HG03378 (cell line): ENCODE data around the gene CLK3.
"Not testable (repeated sequence)": the region's sequence is repeated elsewhere in the genome, so short reads cannot be mapped to it uniquely, and the experiment has no call there.

Experiments
- ATAC-seq: cut with Tn5 transposase; IDR thresholded peaks from one replicate; pipeline ENCODE4 v1.9.1; 2021; ENCODE audit warnings: mild to moderate bottlenecking, moderate library complexity; ENCODE audit not compliant: unreplicated experiment

The CLK3 gene

DNA sequence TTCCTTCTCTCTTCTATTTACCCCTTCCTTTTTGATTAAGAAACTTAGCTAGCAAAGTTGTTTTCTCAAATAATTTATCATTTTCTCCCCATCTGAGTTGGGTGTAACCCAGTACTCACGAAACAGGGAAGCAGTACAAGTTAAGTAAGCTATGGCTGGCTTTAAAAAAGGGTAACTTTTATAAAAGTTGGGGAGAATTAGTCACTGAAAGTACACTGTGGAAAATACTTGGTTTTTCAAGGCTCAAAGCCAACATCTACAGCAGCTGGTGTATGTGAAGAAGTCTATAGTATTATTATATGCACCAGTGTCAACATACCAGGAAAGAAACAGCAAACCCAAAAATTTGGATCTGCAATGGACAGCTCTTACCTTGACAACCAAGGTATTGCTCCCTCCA lies 25.5 kb downstream of the CLK3 start:
- no peak for ATAC-seq

DNA sequence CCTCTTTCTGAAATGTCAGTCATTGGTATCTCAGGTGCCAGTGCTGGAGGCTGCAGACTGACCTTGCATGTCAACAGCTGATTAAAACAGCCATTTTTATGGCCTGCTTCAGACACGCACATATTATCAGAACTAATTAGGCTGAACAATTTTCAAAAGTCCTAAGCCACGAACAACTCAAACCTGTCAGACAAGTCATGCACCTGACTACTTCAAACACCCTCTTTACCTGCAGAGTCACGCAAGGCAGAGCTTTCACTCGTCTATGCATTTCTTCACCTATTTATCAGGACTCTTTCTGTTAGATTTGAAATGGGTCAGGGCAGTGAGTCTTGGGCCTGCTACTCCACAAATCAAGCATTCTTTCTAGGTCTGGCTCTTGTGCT lies 26.7 kb downstream of the CLK3 start:
- ATAC-seq, result no peak

DNA sequence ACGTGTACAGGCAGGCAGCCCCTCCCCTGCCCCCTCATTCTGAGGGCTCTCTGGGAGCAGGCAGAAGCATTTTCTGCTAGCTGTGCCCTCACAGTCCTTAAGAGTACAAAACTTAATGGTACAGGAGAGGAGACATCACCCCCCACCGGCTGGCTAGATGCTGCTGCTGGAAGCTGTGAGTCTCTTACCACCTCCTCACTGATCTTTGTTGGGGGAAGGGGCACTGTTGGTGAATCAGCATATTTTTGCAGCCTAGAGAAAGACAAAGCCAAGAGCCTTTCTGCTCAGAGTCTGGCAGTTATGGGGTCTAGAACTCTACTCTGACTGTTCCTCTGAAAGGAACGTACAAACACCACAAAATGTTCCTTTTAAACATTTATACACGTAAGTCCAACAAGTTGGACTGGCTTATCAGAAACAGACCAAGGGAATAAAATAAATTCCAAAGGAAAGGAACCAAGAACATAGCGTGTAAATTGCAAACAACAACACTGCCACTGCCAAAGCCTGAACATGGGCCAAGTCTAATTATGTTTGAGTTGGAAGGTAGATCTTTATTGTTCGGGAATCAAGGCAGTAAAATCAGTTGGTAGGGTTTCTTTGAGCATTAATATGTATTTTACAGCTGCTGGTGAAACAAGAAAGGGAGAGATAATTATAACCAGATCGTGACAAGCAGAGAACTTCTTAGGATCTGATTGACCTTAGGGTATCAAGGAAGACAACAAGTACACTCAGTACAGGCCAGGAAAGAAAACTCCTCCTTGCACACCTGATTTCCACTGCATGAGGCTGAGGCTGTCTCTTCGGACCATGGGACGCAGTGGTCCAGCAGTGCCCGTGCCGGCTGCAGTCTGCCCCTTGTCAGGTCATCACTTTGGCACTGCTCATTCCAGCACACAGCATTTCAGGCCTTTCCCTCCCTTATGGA lies 27.4 kb downstream of the CLK3 start:
- no peak for ATAC-seq

DNA sequence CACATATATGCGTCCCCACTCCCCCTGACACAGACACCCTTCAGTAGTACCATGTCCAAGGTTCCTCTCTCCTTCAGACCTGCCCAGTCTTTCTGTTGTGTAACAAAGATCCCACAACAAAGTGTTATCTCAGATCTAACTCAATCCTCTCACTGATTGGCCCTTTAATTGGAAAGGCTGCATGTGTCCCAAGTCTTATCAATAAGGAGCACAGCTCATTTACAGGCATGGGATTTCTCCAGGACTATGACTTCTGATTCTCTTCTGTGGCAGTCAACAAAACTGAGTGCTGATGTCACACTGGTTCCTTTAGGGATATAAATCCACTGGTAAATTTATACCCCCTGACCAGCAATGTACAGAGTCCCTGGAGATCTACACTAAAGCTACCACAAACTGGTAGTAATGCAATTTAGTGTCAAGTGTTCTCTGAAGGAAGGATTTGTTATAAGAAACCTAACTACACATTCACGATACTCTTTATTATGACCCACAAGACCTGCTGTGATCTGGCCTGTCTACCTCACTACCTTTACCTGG lies 28.1 kb downstream of the CLK3 start:
- no peak for ATAC-seq

DNA sequence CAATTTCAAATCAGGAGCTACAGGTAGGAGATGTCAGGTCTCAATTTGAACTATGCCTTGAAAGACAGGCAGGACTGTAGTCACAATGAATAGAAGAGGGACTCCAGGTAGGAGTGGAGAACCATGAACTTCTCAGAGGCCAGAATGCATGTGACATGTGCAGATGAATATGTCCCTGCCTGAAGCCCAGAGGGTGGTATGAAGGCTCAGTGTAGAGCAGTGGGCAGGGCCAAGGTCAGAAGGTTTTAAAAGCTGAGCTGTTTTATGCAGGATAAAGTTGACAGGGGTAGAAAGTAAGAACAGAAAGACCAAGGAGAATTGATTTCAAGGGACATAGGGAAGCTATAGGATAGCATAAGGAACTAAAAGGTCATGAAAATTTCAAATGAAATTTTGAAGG lies 30.8 kb downstream of the CLK3 start:
- ATAC-seq, result no peak

DNA sequence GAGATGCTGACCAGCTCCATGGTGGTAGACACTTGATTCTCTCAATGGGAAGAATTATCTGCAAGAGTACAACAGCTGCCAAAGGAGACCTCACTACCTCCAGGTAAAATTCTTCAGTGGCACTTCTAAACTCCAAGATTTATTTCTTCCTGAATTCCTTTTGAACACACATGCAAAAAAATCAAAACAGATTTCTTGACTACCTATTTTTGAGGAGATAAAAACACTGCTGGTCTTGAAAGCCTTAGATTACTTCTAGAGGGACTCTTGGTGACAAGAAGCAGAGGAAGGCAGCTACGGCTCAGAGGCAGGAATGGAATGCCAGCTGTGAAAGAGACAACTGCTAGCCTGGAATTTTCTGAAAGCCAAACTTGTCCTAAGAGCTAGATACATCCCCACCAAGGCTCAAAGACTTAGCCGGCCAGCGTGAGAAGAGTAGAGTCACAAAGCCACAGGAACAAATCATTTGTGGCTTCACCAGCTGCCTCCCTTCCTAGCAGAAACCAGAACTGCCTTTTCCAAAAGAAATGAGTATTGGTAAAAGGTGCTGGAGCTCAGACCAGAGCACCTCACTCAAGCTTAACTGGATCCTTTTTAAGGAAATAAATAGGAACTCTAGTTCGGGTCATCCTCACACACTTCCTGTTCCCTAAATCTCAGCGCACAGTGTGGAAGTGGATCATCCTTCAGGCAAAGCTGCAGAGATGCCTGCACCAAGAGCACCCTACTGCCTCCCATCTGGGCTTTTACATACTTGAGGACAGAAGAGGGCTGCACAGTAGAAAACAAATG lies 32.6 kb downstream of the CLK3 start:
- no peak for ATAC-seq

DNA sequence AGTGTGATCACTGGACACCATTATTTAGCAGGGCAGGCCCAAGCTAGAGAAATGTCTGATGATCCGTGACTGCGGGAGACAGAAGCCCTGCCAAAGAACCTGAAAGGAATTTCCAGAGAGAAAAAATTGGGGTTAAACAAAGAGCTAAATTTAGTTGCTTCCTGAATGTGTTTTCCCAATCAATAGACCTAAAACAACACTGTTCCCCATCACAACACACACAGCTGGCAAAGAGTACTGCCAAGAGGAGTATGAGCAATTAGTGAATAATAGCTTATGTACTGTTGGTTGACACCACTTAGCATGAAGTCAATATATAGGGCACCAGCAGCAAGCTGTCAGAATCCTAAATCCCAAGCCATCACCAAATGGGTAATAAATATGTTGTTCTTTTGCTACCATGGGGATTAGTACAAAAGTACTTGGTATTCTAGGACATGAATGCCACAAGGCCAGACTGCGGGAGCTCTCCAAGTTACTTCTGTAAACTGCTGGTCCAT lies 35.7 kb downstream of the CLK3 start:
- ATAC-seq, result no peak

DNA sequence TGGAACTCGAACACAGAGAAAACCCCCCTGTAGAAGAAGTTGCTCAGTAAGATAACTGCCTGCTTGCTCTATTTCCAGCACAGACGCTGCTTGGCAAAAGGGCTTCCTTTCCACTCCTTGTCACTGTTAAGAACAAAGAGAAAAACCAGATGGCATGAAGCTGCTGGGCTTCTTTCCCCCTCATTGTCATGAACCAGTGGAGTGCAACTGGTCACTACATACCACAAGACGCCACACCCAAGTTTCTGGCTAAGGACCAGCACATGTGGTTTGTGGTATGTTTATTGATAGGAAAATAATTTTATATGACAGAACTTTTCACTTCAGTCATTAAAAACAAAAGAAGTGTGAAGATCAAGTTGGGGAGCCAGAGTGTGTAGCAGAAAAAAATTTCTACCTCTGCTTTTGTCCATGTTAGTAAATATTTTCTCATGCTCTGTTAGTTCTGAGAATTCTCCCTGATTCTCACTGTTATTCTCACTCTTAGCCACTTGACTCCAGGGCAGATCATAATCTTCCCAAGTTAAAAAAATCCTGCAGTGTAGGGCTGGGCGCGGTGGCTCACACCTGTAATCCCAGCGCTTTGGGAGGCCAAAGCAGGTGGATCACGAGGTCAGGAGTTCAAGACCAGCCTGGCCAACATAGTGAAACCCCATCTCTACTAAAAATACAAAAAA lies 37.9 kb downstream of the CLK3 start:
- no peak for ATAC-seq

DNA sequence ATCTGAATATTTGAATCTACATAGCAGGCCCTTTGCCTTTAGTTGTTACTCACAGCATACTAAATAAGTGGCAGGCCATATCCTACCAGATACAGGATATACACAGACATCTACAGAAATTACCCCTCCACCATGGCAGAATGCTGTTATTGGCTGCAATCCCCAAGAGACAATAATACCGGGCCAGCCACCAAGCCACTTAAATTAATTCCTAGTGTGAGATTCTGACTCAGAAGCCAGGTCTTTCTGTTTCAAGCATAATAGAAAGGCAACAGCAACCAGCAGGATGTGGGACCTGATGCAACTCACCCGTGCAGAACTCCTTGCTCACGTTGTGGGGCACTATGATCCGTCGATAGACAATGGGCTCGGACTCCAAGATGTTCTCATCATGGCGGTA lies 39.8 kb downstream of the CLK3 start:
- ATAC-seq, result no peak

DNA sequence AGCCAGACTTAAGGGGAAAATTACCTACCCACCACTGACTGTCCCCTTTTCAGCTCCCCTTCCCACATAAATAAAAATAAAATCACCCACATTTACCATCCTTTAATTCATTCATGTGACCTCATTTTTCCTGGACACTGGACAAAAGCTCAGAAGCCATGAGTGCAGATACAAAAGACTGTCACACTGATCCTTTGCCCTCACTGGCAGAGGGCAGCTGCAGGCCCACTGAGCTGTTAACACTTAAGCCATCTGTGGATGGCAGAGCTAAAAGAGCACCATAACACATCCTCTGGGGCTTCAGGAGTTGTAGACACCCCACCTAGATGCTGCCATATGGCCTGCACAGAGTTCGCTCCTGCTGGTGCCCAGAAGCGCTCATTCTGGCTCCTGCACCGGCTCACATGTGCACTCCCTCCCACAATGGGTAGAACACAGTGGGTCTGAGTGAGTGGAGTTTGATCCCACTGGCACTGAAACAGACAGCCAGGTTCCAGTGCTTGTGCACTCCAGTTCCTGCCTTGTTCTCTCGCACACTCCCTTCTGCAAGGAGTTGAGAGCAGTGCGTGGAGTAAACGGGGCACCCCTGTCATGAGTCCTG lies 41.4 kb downstream of the CLK3 start:
- ATAC-seq, result no peak

DNA sequence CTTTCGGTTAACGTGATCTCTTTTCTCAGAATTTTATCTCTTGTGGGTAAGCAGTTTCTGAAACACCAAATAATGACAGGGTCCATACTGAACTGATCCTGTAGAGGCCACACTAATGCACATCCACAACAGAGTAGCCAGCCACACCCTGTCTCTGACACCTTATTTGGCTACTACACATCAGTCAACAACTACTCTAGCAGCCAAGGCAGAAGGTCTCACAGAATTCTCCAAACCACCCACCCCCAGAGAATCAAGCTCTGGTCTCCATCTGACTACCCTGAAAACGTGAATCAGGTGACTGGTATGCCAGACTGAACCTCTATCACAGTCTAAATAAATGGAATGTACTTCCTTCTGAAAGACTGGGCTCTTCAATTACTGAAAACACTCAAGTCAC lies 42.2 kb downstream of the CLK3 start:
- ATAC-seq, result no peak

DNA sequence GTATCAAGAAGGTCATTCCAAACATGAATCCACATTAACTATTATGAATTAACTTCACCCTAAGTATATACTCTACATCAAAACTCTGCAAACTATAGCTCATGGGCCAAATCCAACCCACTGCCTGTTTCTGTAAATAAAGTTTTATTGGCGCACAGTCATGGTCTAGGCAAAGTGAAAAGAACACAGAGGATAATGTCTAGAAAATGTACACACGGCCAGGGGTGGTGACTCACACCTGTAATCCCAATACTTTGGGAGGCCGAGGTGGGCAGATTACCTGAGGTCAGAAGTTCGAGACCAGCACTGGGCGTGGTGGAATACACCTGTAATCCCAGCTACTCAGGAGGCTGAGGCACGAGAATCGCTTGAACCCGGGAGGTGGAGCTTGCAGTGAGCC lies 45.6 kb downstream of the CLK3 start:
- ATAC-seq, result not testable (repeated sequence)

DNA sequence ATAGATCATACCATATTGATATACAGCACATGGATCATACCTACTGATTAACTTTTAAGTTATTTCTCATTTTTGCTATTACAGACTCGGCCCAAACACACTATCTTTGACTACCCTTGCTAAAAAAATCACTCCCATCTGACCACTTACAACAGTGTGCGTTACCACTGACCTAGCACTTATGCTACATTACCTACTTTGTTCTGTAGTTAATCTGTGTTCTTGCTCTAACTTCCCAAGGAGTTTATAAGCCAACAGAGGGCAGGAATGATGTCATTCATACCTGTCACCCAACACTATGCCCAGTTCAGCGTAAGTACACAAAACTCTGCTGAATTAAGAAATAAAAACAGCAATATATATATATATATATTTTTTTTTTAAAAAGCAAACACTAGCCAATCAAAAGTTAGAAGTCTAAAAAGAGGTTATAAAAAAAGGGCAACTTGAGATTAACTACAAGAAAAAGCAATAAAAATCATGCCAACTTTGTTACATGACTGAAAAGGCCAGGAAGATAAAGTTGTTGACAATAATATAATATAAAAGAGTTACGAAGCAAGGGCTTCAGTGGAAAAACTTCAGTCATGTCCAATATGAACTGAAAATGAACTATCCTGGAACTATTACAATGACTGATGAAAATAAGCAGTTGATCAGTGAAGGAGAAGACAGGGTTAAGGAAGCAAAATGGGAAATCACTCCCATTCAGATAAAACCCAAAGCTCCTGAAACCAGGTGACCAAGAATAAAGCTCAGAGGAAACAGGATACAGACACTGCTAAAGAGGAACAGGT lies 46.6 kb downstream of the CLK3 start:
- ATAC-seq, result no peak

DNA sequence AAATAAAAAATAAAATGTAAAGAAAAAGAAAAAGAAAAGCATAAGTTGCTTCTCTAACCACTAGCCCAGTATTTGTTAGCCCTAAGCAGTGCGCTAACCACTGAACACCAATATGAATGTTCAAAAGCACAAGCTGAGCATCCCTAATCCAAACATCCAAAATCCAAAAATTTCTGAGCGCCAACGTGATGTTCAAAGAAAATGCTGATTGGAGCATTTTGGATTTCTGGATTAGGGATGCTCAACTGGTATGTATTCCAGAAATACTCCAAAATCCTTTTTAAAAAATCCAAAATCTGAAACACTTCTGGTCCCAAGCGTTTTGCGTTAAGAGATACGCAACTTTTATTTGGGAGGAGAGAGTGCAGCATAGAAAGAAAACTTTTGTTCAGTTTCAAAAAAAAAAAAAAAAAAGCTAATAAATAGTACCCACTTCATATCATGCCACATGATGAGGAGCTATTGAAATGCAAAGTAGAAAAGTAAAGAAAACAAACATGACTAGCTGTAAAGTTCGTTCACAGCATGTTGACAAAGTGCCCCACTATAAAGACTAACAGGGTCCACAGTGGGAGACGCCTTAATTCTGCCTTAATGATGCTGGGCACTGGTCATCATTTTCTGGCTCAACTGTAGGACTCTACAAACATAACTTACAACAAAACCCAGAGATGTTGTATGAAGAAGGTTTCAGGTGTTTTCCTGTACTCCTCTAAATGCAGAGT lies 47.8 kb downstream of the CLK3 start:
- no peak for ATAC-seq

DNA sequence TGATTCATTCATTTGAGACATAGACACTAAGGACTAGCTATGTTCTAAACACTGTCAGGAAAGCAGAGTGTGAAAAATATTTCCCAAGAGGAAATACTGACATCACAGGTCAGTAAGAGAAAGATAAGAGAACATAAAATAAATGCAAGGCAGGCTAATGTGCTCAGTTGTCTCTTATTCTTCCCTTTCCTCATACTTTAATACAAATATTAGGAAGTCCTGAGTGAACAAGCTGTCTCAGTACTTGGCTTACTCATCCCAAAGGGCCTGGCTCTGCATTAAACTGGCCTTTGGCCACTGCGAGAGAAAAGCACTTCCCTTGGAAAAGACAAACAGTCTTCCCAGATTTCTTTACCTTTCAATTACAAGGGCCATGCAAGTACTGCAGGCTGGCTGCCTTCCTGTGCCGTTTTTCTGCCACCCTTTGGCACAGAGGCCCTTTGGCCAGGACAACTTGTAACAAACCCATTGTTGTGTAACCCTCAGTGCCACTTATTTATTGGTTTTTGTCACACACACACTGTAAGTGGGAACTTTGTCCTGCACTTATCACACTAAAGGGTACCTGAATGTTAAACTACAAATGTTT lies 48.5 kb downstream of the CLK3 start:
- no peak for ATAC-seq

DNA sequence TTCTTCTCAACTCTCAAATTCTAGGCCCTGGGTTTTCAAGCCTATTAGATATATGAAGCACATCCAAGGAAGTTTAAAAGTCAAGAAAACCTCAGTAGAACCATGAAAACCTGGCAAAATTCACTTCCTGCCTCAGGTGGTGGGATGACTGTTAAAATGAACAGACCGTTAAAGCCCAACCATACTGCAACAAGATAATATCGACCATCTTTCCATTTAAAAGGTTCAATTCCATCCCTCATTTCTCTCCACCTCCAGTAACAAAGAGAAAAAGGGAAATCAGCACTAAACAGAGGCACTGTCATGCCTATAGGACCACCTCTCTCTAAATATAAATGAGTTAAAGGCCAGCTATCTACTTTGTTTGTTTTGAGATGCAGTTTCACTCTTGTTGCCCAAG lies 49.0 kb downstream of the CLK3 start:
- ATAC-seq, result no peak

DNA sequence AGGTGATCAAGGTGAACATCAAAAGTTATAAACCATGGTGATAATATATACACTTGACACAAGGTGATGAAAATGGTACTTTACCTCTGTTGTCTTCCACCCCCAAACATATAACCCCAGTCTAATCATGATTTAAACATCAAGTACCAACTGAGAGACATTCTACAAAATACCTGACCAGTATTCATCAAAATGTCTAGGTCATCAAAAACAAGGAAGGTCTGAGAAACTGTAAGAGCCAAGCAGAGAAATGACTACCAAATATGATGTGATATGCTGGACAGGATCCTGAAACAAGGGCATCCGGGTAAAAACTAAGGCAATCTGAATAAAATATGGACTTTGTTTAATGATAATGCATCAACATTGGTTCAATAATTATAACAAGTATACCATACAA lies 52.3 kb downstream of the CLK3 start:
- no peak for ATAC-seq

DNA sequence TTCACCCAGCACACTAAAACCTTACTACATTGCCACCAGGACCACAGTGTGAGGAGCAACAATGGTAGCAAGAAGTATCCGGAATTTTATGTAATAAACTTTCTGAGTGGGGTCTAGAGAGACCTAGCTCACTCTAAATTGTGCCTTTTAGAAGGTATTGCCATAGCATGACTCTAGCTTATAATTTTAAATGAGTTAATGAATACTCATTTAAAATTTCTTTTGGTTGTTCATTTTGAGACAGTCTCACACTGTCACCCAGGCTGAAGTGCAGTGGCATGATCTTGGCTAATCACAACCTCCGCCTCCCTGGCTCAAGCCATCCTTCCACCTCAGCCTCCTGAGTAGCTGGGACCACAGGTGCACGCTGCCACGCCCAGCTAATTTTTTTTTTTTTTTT lies 54.0 kb downstream of the CLK3 start:
- no peak for ATAC-seq

DNA sequence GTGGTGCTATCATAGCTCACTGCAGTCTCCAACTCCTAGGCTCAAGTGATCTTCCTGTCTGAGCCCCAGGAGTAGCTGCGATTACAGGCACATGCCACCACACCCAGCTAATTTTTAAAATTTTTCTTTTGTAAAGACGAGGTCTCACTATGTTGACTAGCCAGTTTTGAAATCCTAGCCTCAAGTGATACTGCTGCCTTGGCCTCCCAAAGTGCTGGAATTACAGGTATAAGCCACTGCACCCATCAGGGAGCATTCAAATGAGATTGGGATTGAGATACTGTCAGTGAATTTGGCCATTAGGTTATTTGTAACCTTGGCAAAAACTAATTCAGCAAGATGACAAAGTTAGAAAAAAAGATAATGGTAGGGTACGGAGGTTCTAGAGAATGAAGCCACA lies 58.5 kb downstream of the CLK3 start:
- ATAC-seq, result no peak
